Liver (tissue), 9 donors: ENCODE measurements around the gene IL17RD. TPM values are rescaled to one million over a fixed set of nuclear protein-coding genes. Genes with fewer than 3 reads are reported as not detected.

Experiments
- DNase-seq: peaks from one replicate; pipeline ENCODE4 v3.0.0-alpha.2; 2017; ENCODE audit warnings: low spot score
- H3K27ac ChIP-seq, 2 donors: one replicate each; pipeline ENCODE4 v1.7.0; 2013; ENCODE audit warnings: inconsistent platforms in 2 of 2, low read length in 2 of 2, control low read depth in 1 of 2, low read depth in 1 of 2, mild to moderate bottlenecking in 1 of 2
- H3K27me3 ChIP-seq, 4 donors: one replicate each; pipeline versions ENCODE4 v1.6.1 to v1.7.0; 2013; ENCODE audit warnings: low read length in 3 of 4, inconsistent platforms in 1 of 4, mild to moderate bottlenecking in 1 of 4, moderate library complexity in 1 of 4; ENCODE audit not compliant: control insufficient read depth in 4 of 4, insufficient read depth in 4 of 4
- H3K36me3 ChIP-seq, 4 donors: one replicate each; pipeline versions ENCODE4 v1.6.1 to v1.7.0; 2013; ENCODE audit warnings: low read length in 3 of 4, mild to moderate bottlenecking in 3 of 4, low read depth in 1 of 4, moderate library complexity in 1 of 4; ENCODE audit not compliant: control insufficient read depth in 4 of 4, insufficient read depth in 3 of 4
- H3K4me1 ChIP-seq, 4 donors: one replicate each; pipeline versions ENCODE4 v1.6.1 to v1.7.0; 2013; ENCODE audit warnings: low read length in 3 of 4, mild to moderate bottlenecking in 3 of 4, moderate library complexity in 1 of 4; ENCODE audit not compliant: control insufficient read depth in 4 of 4, insufficient read depth in 4 of 4
- H3K4me3 ChIP-seq, 3 donors: one replicate each; pipeline versions ENCODE4 v1.6.1 to v1.7.0; 2013; ENCODE audit warnings: low read length in 3 of 3, control low read depth in 1 of 3, low read depth in 1 of 3, mild to moderate bottlenecking in 1 of 3
- H3K9ac ChIP-seq, 2 donors: one replicate each; pipeline ENCODE4 v1.7.0; 2013; ENCODE audit warnings: low read length in 2 of 2, mild to moderate bottlenecking in 2 of 2, moderate library complexity in 2 of 2, control low read depth in 1 of 2, low read depth in 1 of 2
- H3K9me3 ChIP-seq, 4 donors: one replicate each; pipeline versions ENCODE4 v1.6.1 to v1.7.0; 2013; ENCODE audit warnings: low read length in 3 of 4; ENCODE audit not compliant: control insufficient read depth in 4 of 4
- ATF3 ChIP-seq: IDR thresholded peaks from 2 replicates; pipeline ENCODE4 v1.6.1; 2016; ENCODE audit warnings: antibody characterized with exemption
- CTCF ChIP-seq: fragments of 150-350 bp; IDR thresholded peaks from 2 replicates; pipeline ENCODE4 v1.5.1; 2017; ENCODE audit warnings: improper control_type of control experiment, low read depth, low read length; ENCODE audit not compliant: missing input control
- FOXA1 ChIP-seq: IDR thresholded peaks from 2 replicates; pipeline ENCODE4 v1.6.1; 2016; ENCODE audit warnings: antibody characterized with exemption
- FOXA2 ChIP-seq: IDR thresholded peaks from 2 replicates; pipeline ENCODE4 v1.6.1; 2016; ENCODE audit warnings: antibody characterized with exemption
- GABPA ChIP-seq, 2 donors: IDR thresholded peaks in 1 of 2; conservative IDR thresholded peaks in 1 of 2; 2 replicates each; pipeline ENCODE4 v1.6.1; 2016; ENCODE audit warnings: antibody characterized with exemption in 2 of 2, mild to moderate bottlenecking in 1 of 2, moderate library complexity in 1 of 2
- HNF4A ChIP-seq, 2 donors: conservative IDR thresholded peaks; 2 replicates each; pipeline ENCODE4 v1.6.1; 2016; ENCODE audit warnings: antibody characterized with exemption in 2 of 2, mild to moderate bottlenecking in 2 of 2
- HNF4G ChIP-seq: IDR thresholded peaks from 2 replicates; pipeline ENCODE4 v1.6.1; 2016; ENCODE audit warnings: antibody characterized with exemption
- JUND ChIP-seq, 2 donors: IDR thresholded peaks; 2 replicates each; pipeline ENCODE4 v1.6.1; 2016; ENCODE audit warnings: antibody characterized with exemption in 2 of 2
- MAX ChIP-seq: IDR thresholded peaks from 2 replicates; pipeline ENCODE4 v1.6.1; 2016; ENCODE audit warnings: antibody characterized with exemption
- RAD21 ChIP-seq, 2 donors: IDR thresholded peaks; 2 replicates each; pipeline ENCODE4 v1.6.1; 2016; ENCODE audit warnings: antibody characterized with exemption in 2 of 2, mild to moderate bottlenecking in 2 of 2
- REST ChIP-seq: IDR thresholded peaks from 2 replicates; pipeline ENCODE4 v1.6.1; 2016; ENCODE audit warnings: antibody characterized with exemption, mild to moderate bottlenecking
- SP1 ChIP-seq: IDR thresholded peaks from 2 replicates; pipeline ENCODE4 v1.6.1; 2018; ENCODE audit warnings: antibody characterized with exemption, mild to moderate bottlenecking
- YY1 ChIP-seq: IDR thresholded peaks from 2 replicates; pipeline ENCODE4 v1.6.1; 2016; ENCODE audit warnings: antibody characterized with exemption, mild to moderate bottlenecking
- WGBS: extraction: QIAGEN DNeasy Blood & Tissue Kit; methylation state at CpG from one replicate; pipeline ENCODE4 v1.1.7; 2013; 5-methylcytosine and 5-hydroxymethylcytosine counted together
- polyA plus RNA-seq, 2 donors: library from polyadenylated mRNA; stranded (reverse) in 1 of 2; unstranded in 1 of 2; fragments of 200-250 nt in 1 of 2; fragments of >200 nt in 1 of 2; fragmentation: Nextera tagmentation in 1 of 2; extraction: Ambion mirVana in 1 of 2; gene quantifications; one replicate each; pipeline versions ENCODE4 v1.2.1 to v1.2.3, GENCODE V29; 2013 to 2015
- total RNA-seq, 2 donors: library from RNA; depleted of rRNA; stranded (reverse); fragments of >200 nt; gene quantifications; one replicate each; pipeline ENCODE4 v1.2.3, GENCODE V29; 2014
- donor health status: healthy.
- donor health status: healthy.
- donor health status: healthy.
- donor health status: healthy.
- donor health status: healthy.

The IL17RD gene
- total and polyA plus RNA-seq, 4 donors = 0.09 to 0.67 (median 0.32) TPM

GRCh38 chr3:57068437-57069089, 96.6 kb downstream of the IL17RD start:
- Histone ChIP-seq H3K4me3 (no peak overlapping the region), H3K9ac (no peak overlapping the region), H3K27ac (no peak overlapping the region), H3K36me3 (no peaks in the 10 kb centered on the region), H3K9me3 (no peaks in the 10 kb centered on the region), H3K4me1 (no peaks in the 10 kb centered on the region), H3K27me3 (no peaks in the 10 kb centered on the region)
- TF ChIP-seq GABPA (IDR thresholded peaks at IDR 0.05 in 1 of 2, conservative IDR thresholded peaks at IDR 0.05 in 1 of 2) (no peak), HNF4G (no peak), RAD21 (IDR thresholded peaks at IDR 0.05) (no peak), FOXA1 (no peak), SP1 (no peak), HNF4A (conservative IDR thresholded peaks at IDR 0.05) (no peak), MAX (no peak), YY1 (no peak), JUND (IDR thresholded peaks at IDR 0.05) (no peak), REST (no peak), CTCF (no peak)
- 79% methylated on average over 11 of the region's 11 CpGs for WGBS
- no peak for DNase-seq

GRCh38 chr3:57066471-57066870, 98.7 kb downstream of the IL17RD start:
- Histone ChIP-seq H3K9ac (no peak overlapping the region), H3K36me3 (no peaks in the 10 kb centered on the region), H3K4me3 (no peak overlapping the region), H3K4me1 (no peaks in the 10 kb centered on the region), H3K27ac (no peak overlapping the region), H3K27me3 (no peaks in the 10 kb centered on the region), H3K9me3 (no peaks in the 10 kb centered on the region)
- WGBS = 96% methylated on average over 6 of the region's 6 CpGs
- TF ChIP-seq FOXA2 (no peak), HNF4G (no peak), ATF3 (no peak)
- no peak for DNase-seq
